GM18519 (cell line): ENCODE data around the gene LIPT1.
A peak's percentile ranks its signal among the peaks of the same experiment; 100 is the strongest.
"Not testable (repeated sequence)": the region's sequence is repeated elsewhere in the genome, so short reads cannot be mapped to it uniquely, and the experiment has no call there.

Experiments used
- ATAC-seq: cut with Tn5 transposase; IDR thresholded peaks from one replicate; pipeline ENCODE4 v1.9.1; 2021; ENCODE audit warnings: mild to moderate bottlenecking, moderate library complexity; ENCODE audit not compliant: unreplicated experiment, low FRiP score

The LIPT1 gene

DNA sequence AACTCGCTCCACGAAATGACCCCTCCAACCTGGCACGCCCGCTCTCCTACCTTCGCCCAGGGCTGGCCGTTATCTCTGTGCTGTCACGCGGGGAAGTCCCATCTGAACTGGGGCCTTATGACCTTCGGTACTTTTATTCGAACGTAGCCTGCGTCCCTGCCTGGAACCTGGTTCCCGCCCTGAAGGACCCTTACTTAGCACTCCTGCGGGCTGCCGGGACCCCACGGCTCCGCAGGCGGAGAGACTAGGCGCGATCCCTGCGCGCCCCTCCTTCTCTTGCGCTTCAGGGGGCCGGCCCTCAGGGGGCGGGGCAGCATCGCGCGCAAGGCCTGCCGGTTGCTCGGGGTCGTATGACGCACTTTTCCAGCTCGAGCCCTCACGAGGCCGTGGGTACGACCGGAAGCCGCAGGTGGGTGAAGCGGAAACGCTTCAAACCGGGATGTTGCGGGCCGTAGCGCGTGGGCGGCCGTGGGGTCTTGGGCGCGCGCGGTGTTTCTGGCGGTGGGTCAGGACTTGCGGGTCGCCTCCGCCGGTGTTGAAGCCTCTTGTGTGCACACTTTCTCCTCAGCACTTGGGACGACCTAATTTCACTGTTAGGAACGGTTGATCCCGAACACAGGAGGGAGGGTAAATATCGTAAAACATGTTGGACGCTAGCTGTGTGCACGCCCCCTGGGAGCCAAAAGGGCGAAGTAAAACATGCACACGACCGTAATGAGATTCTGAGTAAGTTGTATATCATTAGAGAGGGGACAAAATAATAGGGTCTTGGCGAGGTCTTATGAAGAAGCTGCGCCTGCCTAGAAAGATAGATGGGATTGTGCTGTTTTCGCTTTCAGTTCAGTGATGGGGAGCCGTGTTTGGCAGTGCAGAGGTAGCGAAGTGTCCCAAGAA, at the start of gene LIPT1, which contains the start of gene TSGA10:
Gene LIPT1, plus strand, starts transcription at position 325 of the 894 bp plus-strand sequence. CDS start 6,991 bp downstream, outside the sequence.
Gene TSGA10, minus strand, starts transcription at position 300 of the 894 bp plus-strand sequence. CDS start 45,503 bp downstream, outside the sequence.
- peak; percentile 88 for ATAC-seq

GRCh38 chr2:99106913-99107312, 47.9 kb upstream of the LIPT1 start:
- no peak for ATAC-seq

DNA sequence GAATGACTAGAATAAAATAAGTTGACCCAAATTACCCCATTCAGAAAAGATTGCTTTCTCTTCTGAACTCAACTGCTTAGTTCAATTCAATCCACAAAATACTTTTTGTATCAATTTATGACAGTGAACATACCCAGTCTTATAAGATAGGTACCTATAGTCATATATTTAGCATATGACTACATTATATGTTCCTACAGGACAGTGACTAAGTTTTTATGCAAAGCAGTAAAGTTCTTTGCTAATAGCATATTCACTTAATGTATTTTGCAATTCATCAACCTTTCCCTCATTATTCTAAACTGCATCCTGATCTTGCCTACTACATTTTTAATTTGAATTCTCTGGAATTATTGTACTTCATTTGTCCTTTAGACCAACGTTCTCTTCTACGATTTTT, 43.5 kb upstream of the LIPT1 start:
- ATAC-seq = no peak

- ATAC-seq = no peak
These were observed 42.8 kb upstream of the LIPT1 start for GRCh38 chr2:99111945-99112344.

- ATAC-seq = no peak
These were observed 42.1 kb upstream of the LIPT1 start for GRCh38 chr2:99112617-99113016.

GRCh38 chr2:99127981-99128380, 26.8 kb upstream of the LIPT1 start:
- no peak for ATAC-seq

DNA sequence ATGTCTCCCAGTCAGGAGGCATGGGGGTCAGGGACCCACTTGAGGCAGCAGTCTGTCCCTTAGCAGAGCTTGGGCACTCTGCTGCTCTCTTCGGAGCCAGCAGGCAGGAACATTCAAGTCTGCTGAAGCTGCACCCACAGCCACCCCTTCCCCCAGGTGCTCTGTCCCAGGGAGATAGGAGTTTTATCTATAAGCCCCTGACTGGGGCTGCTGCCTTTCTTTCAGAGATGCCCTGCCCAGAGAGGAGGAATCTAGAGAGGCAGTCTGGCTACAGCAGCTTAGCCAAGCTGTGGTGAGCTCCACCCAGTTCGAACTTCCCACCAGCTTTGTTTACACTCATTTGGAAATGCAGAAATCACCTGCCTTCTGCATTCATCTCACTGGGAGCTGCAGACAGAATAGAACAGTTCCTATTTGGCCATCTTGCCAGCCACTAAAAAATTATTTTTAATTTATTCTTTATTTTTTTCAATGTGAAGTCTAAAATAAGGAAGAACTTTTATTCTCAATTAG, 19.7 kb upstream of the LIPT1 start:
- not testable (repeated sequence) for ATAC-seq

GRCh38 chr2:99139003-99139402, 15.8 kb upstream of the LIPT1 start:
- ATAC-seq = no peak

DNA sequence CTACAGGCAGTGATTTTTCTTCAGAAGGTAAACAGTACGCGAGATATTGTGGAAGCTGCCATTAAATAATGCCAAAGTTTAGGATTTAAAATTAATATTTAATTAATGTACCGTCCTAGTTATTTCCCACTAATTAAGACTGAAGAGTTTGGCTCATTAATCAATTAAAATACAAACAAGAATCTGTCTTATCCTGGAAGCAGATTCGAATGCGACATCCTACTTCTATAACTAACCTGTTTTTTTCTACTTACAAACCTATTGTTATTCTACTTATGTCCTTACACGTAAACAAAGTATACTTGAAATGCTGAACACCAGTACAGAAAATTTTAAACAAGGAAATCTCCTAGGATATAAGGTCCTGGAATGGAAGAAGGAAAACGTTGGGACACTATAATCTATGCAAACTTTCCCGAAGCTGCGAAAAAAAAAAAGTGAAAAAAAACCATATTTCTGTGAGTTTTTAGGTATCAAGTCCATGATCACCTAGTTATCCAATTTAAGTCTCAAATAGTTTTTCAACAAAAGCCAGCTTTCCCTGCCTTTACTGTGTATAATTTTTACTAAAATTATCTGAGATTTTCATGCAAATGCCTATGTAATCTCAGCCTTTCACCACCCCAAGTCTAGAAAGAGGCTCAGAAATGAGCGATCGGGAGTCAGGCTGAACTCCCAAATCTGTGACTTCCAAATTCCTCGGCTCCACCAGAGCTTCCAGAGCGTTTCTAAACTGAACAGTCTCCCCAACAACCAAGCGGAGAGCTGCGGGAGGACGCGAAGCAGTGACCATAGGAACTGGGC, 14.5 kb upstream of the LIPT1 start:
- ATAC-seq = no peak

DNA sequence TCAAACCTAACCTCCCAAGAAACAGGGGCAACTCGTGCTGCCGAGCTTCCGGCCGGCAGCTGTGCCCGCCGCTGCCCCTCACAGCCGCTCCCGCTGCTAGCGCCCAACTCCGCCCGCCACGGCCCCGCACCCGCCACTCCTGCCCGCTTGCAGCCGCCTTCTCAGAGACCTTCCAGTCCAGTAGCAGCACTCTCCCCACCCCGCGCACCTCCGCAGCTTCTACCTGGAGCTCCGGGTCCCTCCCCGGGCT, 14.0 kb upstream of the LIPT1 start:
- peak; percentile 3 for ATAC-seq

GRCh38 chr2:99141110-99142108, 13.4 kb upstream of the LIPT1 start, which contains the start of gene C2orf15:
Gene C2orf15, plus strand, starts transcription at chr2:99141707. Its CDS starts 8,852 bp downstream, at chr2:99150559.
- peak; percentile 72 for ATAC-seq

GRCh38 chr2:99150706-99151105, 4.1 kb upstream of the LIPT1 start:
- no peak for ATAC-seq

DNA sequence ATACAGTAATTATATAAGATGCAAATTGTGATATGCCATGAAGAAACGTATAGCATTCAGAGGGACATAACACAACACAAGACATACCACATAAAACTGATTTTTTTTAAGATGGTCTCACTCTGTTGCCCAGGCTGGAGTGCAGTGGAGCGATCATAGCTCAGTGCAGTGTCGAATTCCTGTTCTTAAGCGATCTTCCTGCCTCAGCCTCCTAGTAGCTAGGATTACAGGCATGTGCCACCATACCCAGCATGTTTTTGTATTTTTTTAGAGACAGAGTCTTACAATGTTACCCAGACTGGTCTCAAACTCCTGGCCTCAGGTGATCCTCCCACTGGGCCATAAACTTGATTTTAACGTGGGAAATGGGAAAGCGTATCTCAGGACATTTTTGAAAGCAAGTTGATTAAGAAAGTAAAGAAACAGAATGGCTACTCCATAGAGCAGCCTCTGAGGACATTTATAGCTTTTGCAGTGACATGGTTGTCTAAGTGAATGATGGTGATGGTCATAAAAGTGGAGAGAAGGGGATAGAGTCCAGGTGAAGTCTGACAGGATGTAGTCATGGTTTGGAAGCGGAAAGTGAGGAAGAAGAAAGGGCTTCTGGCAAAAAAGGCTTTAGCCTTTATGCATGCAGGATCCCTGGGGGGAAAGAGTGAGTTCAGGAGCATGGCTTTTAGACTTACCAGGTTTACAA, 2.4 kb upstream of the LIPT1 start:
- ATAC-seq = no peak

GRCh38 chr2:99153921-99154604, 704 bp upstream of the LIPT1 start:
- no peak for ATAC-seq

GRCh38 chr2:99156891-99157290, 2.1 kb downstream of the LIPT1 start:
- no peak for ATAC-seq

DNA sequence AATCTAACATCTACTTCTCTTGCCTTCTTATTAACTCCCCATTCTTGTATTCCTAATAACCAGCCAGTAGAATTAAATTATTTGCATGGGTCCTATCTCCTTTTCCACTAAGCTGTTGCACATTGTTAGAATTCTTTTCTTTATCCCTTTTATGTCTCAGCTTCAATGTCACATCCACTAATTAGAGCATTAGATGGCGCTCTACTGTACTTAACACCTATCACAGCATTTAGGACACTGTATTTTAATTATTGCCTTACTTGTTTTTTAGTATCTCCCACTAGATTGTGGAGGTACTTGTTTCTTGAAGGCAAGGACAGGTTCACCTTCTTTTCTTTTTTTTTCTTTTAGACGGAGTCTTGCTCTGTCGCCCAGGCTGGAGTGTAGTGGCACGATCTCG, 3.8 kb downstream of the LIPT1 start:
- no peak for ATAC-seq

- no peak for ATAC-seq
These were observed 4.8 kb downstream of the LIPT1 start for GRCh38 chr2:99159594-99159993.

DNA sequence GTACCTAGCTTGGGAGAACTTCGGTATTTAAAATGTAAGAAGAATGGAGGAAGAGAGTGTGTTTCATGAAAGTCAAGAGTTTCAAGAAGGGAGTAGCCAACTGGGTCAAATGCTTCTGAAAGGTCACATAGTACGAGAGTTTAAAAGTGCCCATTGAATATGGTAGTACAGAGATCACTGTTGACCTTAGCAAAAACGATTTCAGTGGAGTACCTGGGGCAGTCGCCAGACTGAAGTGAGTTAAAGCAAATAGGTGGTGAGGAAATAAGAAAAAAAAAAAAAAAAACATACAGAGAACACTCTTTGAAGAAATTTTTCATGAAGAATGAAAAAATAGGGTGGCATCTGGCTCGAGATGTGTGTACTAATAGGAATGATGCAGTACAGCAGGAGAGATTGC, 11.5 kb downstream of the LIPT1 start:
- no peak for ATAC-seq

DNA sequence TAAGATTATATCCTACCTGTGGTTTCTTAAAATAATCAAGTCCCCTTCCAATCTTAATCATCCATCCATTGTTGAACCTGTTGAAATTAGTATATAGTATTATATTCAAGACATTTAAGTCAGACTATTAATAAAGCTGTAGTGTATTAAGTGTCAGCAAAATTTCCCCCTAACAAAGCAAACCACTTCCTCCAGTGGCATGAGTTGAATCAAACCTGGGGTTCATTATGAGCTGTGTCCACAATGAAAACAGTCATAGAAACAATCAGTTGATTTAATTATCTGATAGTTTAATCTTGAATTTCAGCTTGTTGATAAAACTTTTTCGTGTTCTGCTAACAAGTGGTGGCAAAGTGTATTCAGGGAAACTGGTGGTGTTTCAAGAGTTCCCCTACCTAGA, 14.8 kb downstream of the LIPT1 start:
- no peak for ATAC-seq
